Jurkat, Clone E6-1 (cell line): ENCODE results near the gene MRAP.
A peak's percentile ranks its signal among the peaks of the same experiment; 100 is the strongest.

Experiments used
- DNase-seq: peaks from one replicate; pipeline ENCODE4 v3.0.0-alpha.2; 2011; ENCODE audit warnings: low read depth, low spot score
- H3K4me3 ChIP-seq: 2 replicates; pipeline ENCODE4 v1.5.1; 2011; ENCODE audit warnings: mild to moderate bottlenecking, low read length, control low read depth, moderate library complexity

The MRAP gene

GRCh38 chr21:32317726-32318125 lies 19.1 kb downstream of the MRAP start:
- DNase-seq: no peak
- H3K4me3 ChIP-seq: no peak overlapping the region

DNA sequence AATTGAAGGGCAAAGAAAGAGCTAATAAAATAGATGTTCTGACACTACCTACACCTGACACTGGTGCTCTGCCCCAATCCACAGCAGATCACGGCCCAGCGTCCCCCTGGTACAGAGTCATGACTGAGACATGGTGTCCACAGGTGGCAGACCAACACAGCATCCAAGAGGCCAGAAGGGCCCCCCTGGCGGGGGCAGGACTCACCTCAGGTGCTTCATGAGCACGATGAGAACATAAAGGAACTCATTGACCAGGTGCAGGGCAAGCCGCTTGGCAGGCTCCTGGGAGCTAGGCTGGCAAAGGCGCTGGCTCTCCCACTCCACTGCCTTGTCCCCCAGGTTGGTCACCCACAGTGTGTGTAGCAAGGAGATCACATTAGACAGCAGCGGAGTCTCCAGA lies 20.4 kb downstream of the MRAP start:
- no peak for DNase-seq

GRCh38 chr21:32320059-32320458 lies 21.4 kb downstream of the MRAP start:
- no peak for DNase-seq
- no peak overlapping the region for H3K4me3 ChIP-seq

More for the DNA sequence above, 20.4 kb downstream of the MRAP start:
- H3K4me3 ChIP-seq: no peak overlapping the region

- no peak for DNase-seq
Observed at GRCh38 chr21:32320726-32321125, 22.1 kb downstream of the MRAP start.

GRCh38 chr21:32321480-32321879 lies 22.8 kb downstream of the MRAP start:
- H3K4me3 ChIP-seq: no peak overlapping the region
- no peak for DNase-seq

More at GRCh38 chr21:32320726-32321125, 22.1 kb downstream of the MRAP start:
- no peak overlapping the region for H3K4me3 ChIP-seq

- DNase-seq: no peak
Observed at GRCh38 chr21:32322103-32322502, 23.4 kb downstream of the MRAP start.

GRCh38 chr21:32322676-32323075 lies 24.0 kb downstream of the MRAP start:
- no peak overlapping the region for H3K4me3 ChIP-seq
- peak; percentile 39 for DNase-seq

More at GRCh38 chr21:32322103-32322502, 23.4 kb downstream of the MRAP start:
- no peak overlapping the region for H3K4me3 ChIP-seq

- H3K4me3 ChIP-seq: no peak overlapping the region
- no peak for DNase-seq
Observed at GRCh38 chr21:32325706-32326105, 27.1 kb downstream of the MRAP start.

- DNase-seq: no peak
- H3K4me3 ChIP-seq: no peak overlapping the region
Observed at GRCh38 chr21:32328595-32328994, 29.9 kb downstream of the MRAP start.

GRCh38 chr21:32329331-32329730 lies 30.7 kb downstream of the MRAP start:
- DNase-seq: no peak
- H3K4me3 ChIP-seq: no peak overlapping the region

DNA sequence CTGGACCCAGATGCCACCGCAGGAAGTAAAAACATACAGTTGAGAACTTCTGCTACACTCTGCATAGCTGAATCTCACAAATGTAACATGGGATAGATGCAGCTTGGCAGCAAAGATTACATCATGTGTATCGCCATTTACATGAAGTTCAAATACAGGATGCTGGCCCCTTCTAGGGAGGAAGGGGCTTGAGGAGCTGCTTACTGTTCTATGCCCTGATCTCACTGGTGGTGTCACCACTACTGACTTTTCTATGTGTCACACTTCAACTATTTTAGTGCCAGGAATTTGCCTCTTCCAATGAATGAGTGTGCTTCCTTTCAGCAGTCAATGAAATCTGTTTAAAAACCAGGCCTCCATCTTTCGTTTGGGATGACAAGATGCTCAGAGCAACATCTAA lies 31.1 kb downstream of the MRAP start:
- no peak overlapping the region for H3K4me3 ChIP-seq
- no peak for DNase-seq

GRCh38 chr21:32330784-32331311 lies 32.2 kb downstream of the MRAP start:
- H3K4me3 ChIP-seq: no peak overlapping the region
- DNase-seq: no peak

- no peak for DNase-seq
- H3K4me3 ChIP-seq: no peak overlapping the region
Observed at GRCh38 chr21:32331444-32332305, 33.0 kb downstream of the MRAP start.

DNA sequence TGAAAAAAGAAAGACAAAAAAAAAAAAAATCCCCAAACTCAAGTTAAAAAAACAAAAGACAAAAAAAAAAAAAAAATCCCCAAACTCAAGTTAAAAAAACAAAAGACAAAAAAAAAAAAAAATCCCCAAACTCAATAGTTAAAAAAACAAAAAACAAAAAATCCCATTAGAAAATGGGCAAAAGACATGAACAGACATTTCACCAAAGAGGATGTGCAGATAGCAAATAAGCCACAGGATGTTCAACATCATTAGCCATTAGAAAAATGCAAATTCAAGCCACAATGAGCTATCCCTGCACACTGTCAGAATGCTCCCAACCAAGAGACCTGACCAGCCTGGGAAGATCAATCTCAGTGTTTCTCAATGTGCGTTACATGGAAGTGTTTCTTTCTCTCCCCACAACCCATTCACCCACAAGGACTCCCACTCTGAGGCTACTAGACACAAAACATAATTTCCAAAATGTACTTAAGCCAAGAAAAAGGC lies 33.9 kb downstream of the MRAP start:
- no peak overlapping the region for H3K4me3 ChIP-seq
- no peak for DNase-seq

GRCh38 chr21:32333953-32334673 lies 35.5 kb downstream of the MRAP start:
- no peak for DNase-seq
- no peak overlapping the region for H3K4me3 ChIP-seq

GRCh38 chr21:32334980-32335531 lies 36.4 kb downstream of the MRAP start:
- DNase-seq: no peak
- H3K4me3 ChIP-seq: no peak overlapping the region

GRCh38 chr21:32335601-32336575 lies 37.2 kb downstream of the MRAP start:
- no peak overlapping the region for H3K4me3 ChIP-seq
- no peak for DNase-seq

DNA sequence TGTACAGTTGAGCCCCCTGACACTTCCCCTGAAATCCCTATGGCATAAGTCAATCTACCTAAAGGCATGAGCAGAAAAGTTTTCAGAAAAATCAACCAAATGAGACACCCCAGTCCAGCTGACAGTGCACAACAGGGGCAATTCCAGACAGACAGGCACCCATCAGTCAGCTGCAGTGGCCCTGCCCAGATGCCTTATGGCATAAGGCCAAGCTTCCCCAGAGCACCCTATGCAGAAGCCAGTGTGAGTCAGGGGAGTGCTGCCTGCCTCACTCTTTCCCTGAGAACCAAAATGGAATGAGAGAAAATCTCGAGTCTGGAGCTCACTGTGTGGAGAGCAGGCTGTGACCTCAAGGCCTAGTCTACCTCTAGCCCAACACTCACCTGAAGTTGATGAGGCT lies 38.1 kb downstream of the MRAP start:
- DNase-seq: no peak

DNA sequence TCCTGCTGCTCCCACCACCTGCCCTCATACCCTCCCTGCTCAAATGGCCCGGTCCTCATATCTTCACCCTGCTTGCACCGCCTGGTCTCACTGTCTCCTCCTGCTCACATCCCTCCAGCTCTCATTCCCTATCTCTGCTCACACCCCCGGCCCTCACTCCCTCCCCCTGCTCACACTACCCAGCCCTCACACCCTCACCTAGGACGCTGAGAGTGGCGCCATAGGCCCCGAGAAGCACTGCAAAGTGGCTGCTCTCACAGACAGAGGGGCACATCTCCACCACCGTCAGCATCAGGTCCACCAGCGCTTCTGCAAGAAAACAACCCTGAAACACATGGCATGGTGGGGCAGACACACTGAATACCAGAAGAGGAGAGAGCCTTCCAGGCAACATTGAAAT lies 38.6 kb downstream of the MRAP start:
- no peak for DNase-seq
- H3K4me3 ChIP-seq: no peak overlapping the region

More for the DNA sequence above, 38.1 kb downstream of the MRAP start:
- H3K4me3 ChIP-seq: no peak overlapping the region
